Activated gamma-delta T cell treated with Interleukin-2 at 50 U/mL for 16 hours (primary cell): ENCODE results near the gene SLC4A7.
A peak's percentile ranks its signal among the peaks of the same experiment; 100 is the strongest.
"Not testable (repeated sequence)": the region's sequence is repeated elsewhere in the genome, so short reads cannot be mapped to it uniquely, and the experiment has no call there.

Experiments used
- DNase-seq: peaks from one replicate; pipeline ENCODE4 v3.0.0-alpha.2; 2020

SLC4A7 gene

DNA sequence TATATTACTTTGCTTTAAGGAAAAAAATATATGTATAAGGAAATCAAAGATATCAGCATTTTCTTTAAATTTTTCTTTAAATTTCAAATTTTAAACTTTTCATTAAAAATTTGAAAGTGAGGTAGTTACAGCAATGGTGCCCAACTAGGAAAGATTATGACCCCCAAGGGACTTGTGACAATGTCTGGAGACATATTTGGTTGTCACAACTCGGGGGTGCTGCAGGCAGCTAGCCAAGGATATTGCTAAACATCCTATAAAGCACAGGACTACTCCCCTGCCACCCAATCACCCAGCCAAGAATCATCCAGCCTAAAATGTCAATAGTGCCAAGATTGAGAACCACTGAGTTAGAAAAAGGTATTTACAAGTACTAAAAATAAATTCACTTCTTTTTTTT lies 57.3 kb downstream of the SLC4A7 start:
- no peak for DNase-seq

DNA sequence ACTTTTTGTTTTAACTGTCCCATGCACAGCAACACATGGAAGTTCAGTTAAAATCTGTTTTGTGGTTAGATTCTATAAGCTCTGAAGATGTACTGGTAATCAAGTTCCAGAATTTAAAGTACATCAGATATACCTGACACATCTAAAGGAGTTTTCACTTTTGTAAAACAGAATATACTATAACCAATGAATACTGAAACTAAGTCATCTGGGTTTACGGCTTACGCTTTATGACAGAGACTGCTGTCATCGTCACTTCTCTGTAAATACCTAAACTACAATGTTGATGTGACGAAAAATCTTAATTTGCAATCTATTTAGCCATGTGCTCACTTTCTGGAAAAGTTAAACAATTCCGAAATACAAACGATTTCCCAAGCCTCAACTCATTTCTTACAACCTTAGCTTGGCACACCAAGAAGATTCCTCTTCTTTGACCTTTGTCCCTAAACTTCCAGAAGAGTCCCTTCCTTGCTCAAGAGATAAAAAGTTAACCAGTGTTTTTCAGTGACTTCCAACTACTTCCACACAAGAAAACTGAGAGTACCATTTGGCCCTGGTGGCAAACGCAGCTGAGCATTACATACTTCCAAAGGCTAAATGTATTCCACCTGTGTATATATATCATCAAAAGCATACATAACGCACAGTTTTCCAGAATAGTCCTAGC lies 58.2 kb downstream of the SLC4A7 start:
- DNase-seq, result no peak

- DNase-seq, result not testable (repeated sequence)
These were observed 59.2 kb downstream of the SLC4A7 start for GRCh38 chr3:27424812-27425521.

DNA sequence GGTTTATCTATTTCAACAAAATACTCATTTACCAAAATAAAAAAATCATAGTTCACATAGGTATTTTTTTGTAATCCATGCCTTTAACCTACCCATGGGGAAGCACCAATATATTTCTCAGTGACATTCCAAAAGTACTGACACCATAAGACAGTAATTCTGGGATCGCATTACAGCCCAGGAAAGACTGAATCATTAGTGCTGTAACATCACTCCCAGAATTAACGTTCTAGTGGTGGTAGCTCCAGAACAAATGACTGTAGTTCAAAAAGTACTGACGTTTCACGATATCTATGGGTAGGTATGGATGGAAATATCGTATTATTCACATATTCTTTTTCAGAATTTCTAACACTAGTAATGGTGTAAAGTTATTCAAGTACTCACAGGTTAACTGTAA lies 60.7 kb downstream of the SLC4A7 start:
- DNase-seq, result no peak

GRCh38 chr3:27422617-27423016 lies 61.6 kb downstream of the SLC4A7 start:
- DNase-seq, result no peak

DNA sequence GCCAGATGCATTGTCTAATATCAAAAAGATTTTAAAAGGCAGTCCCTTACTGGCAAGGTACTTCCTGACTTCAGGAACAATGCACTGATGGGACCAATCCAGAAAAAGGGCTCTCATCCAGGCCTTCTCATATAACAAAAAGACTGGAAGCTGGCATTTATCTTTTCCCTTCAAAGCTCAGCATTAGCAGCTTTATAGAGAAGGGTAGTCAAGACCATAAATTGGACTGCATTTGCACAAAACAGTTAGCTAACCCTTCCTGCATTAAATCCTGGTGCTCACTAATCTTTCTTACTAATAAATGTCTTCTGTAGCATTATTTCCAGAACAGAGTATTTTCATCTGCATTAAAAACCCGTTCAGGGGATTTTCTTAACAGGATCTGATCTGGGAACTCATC lies 69.0 kb downstream of the SLC4A7 start:
- DNase-seq, result no peak

- no peak for DNase-seq
These were observed 91.1 kb downstream of the SLC4A7 start for GRCh38 chr3:27392950-27393679.

DNA sequence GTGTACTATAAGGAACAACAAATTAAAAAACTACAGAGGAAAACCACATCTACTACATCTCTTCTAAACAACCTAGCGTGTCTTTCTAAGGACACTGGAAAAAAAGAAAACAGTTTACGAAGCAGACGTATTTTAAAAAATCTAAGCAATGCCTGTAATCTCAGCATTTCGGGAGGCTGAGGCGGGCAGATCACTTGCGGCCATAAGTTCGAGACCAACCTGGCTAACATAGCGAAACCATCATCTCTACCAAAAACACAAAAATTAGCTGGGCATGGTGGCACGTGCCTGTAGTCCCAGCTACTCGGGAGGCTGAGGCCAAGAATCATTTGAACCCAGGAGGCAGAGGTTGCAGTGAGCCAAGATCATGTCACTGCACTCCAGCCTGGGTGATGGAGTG lies 91.8 kb downstream of the SLC4A7 start:
- DNase-seq, result not testable (repeated sequence)

- DNase-seq, result no peak
These were observed 92.4 kb downstream of the SLC4A7 start for GRCh38 chr3:27391796-27392195.

- DNase-seq, result no peak
These were observed 96.6 kb downstream of the SLC4A7 start for GRCh38 chr3:27387625-27388024.

DNA sequence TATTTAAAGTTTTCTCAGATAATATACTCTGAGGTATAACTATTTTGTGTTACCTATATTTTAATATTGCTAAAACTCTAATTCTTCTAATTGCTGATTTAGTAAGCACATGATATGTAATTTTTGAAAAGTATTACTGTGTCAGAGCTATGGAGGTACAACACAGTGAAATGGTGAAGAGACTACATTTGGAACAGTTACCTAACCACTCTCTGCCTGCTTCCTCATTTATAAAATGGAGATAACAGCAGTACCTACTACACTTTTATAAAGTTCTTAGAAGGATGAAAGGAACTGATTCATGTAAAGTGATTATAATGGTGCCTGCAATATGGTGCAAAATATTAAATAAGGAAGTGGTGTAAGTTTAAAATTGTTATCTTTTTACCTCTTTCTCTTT lies 98.7 kb downstream of the SLC4A7 start:
- no peak for DNase-seq

- no peak for DNase-seq
These were observed 100.0 kb downstream of the SLC4A7 start for GRCh38 chr3:27384191-27384590.

GRCh38 chr3:27380433-27381357 lies 103.5 kb downstream of the SLC4A7 start:
- no peak for DNase-seq

DNA sequence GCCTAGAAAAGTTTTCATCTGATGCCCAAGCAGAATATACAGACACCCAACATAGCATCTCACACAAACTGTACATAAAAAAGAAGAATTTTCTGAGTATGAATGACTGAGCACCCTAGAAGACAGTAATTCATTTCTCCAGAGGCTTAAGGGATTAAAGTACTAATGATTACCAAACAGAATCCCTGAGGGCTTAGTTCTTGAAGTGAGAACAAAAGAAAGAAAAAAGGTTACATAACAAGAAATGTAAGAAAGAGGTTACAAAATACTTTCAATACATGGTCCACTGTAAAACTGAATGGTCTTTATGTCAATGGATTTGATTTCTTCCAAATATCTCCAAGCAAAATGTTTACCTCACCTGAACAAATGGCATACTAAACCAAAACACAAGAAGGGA lies 105.9 kb downstream of the SLC4A7 start:
- DNase-seq, result no peak

DNA sequence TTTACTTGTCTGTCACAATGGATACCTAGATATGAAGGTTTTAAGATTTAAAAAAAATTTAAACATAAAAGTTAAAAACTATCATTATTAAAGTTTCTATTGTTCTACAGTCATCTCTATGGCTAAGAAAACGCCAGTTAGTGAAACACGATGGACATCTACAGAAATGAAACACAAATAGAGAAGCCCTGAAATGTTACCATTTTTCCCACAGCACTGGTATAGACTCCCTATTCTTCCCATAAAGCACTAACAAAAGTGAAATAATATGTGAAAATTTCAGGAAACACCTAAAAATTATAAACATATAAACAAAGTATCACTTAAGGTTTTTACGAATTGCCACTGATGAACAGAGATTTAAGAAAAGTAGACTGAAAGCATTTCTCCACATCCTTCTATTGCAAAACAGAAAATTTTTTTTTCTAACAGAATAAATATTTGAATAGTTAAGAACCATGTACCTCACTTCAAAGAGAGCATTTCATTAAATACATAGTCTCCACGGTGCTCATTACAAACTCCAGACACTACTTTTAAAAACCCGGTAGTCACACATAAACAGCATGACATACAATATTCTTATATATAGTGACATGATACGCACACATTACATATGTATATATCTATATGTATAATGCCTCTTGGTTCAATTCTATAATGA lies 107.9 kb downstream of the SLC4A7 start:
- no peak for DNase-seq

DNA sequence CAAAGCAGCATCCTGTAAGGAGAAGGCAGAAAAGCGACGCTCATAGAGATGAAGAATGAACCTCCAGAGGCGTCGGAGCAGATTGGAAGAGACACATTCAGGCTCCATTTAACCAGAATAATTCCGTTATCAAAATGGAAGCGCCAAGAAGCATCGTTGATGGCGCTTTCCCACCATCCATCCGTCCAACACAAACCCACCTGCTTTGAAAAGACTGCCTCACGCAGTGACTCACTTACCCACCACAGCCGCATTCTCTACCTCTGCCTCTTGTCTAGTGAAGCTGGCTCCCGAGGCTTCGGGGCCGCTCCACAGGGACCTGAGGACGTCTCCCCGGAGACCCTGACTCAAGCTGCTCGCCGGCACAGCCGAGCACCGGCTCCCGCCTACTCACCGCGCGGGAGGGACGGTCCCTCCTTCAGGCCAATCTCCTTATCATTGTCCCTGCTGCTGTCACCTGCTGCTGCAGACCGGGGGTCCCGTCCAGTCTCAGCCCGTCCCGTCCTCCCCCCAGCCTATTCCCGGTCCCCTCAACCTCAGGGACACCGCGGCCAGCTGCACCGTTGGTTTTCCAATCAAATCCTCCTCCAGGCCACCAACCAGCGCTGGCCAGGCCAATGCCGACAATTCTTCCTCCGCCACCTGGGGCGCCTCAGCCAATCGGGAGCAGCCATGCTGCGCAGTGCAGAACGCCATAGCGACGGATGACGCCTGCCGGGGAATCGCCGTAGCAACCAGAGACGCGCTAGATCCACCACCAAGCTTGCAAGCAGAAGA lies 115.2 kb downstream of the SLC4A7 start, which contains the start of gene NEK10:
Gene NEK10 (minus strand): TSS at position 553 of the 777 bp plus-strand sequence. CDS start 16,501 bp downstream, outside the sequence.
- DNase-seq, result peak; percentile 88

GRCh38 chr3:27366062-27366591 lies 118.1 kb downstream of the SLC4A7 start:
- no peak for DNase-seq

- DNase-seq, result no peak
These were observed 123.8 kb downstream of the SLC4A7 start for GRCh38 chr3:27360113-27361078.

DNA sequence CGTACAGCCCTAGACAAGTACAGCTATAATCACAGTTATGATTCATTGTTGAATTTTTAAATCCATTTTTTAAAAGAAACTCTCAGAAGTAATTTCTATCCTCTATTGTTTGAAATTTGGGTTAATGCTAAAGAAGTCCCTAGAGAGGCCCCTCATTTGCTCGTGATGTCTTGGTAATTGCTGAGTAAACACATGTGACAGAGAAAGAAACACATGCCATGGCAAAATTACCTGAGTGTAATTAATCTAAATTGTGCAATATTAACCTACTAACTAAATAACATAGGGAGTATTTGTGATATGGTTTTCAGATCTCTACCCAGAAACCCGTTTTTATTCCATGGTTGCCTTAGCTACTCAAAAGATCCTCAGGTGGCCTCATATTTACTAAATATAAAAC lies 125.8 kb downstream of the SLC4A7 start:
- no peak for DNase-seq
